ENCODE measurements around the gene TSC22D3. TPM values are rescaled to one million over a fixed set of nuclear protein-coding genes. Genes with fewer than 3 reads are reported as not detected.
A peak's percentile ranks its signal among the peaks of the same experiment; 100 is the strongest.

TSC22D3 gene
- total and polyA plus RNA-seq, 2 donors (not counting 1 experiment from before 2014, with no cell fraction given), result 447 to 3,050 TPM

DNA sequence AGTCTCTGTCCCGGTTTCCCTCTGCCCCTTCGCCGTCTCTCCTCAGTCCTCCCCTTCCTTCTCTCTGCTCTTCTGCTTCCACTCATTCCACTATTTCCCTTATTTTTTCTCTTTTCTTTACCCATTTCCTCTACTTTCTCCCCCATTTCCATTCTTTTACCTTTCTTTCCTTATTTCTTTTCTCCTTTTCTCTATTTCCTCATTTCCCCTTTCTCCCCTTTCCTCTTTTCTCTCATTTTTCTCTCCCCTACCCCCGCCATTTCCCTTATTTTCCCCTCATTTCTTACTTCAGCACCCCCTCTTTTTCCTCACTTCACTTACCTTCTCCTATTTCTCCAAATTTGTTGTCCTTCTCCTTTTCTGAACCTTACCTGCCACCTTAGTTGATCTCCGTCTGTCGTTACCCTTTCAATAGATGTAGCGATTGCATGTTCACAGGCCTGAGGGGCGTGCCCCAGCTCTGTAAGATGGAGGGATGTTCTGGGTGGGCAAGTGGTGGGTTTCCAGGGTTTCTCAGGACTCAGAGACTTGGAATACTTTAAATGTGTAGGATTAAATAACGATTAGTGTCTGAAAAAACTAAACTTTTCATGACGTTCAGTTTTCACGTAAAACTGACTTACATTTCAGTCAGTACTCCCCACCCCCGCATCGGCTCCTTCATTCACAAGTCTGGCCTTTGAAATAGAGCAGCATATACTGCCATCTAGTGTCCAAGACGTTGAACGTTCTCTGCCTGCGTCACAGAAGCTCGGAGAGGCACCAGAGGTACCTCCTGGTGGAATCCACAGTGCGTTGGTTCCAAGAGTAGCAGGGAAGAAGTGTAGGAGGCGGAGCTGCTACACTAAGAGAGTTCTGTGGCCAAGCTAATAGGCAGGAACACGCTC is 1.3 kb upstream of the TSC22D3 start:
- Histone ChIP-seq H4K20me1 (ENCODE audit: control insufficient read depth, insufficient read depth, low read length, poor library complexity, severe bottlenecking) (no peaks in the 10 kb centered on the region), H3K36me3 (replicated peaks in 1 of 2; ENCODE audit: control extremely low read depth in 1 of 2, control insufficient read depth in 1 of 2, extremely low read depth in 1 of 2, insufficient read depth in 2 of 2, low read length in 1 of 2) (no peaks in the 10 kb centered on the region), H3K27me3 (replicated peaks in 1 of 4; ENCODE audit: control extremely low read depth in 1 of 4, control insufficient read depth in 3 of 4, insufficient read depth in 4 of 4, low read length in 3 of 4) (peaks cover 0 to 9% (median 0%) of the 10 kb centered on the region in 4 experiments), H3K79me2 (ENCODE audit: control insufficient read depth, insufficient read depth, low read length) (no peaks in the 10 kb centered on the region), H2AFZ (ENCODE audit: insufficient read depth, low read depth, low read length, poor library complexity, severe bottlenecking) (peak overlapping the region; percentile 82), H3K9ac (ENCODE audit: low read length) (peak overlapping the region; percentile 69), H3K27ac (ENCODE audit: low read length in 2 of 2) (peak overlapping the region in 1 of 2 donors; percentile 12), H3K4me3 (ENCODE audit: control extremely low read depth in 1 of 5, extremely low read depth in 1 of 5, insufficient read depth in 1 of 5, low read depth in 2 of 5, low read length in 4 of 5) (peak overlapping the region; percentile 48 to 72 (median 60)), H3K9me3 (ENCODE audit: control extremely low read depth in 1 of 3, control insufficient read depth in 2 of 3, insufficient read depth in 1 of 3, low read length in 2 of 3) (no peaks in the 10 kb centered on the region), H3K4me2 (replicated peaks; ENCODE audit: low read depth, low read length, poor library complexity, severe bottlenecking) (peak overlapping the region; percentile 87), H3K4me1 (ENCODE audit: control insufficient read depth in 2 of 2, insufficient read depth in 2 of 2, low read length in 2 of 2) (peaks cover 14 to 23% of the 10 kb centered on the region in 2 donors)
- Mint-ChIP-seq H3K27me3 (no peaks in the 10 kb centered on the region), H3K27ac (peak overlapping the region; percentile 79), H3K4me1 (peaks cover 21% of the 10 kb centered on the region), H3K9me3 (ENCODE audit: insufficient read depth) (no peaks in the 10 kb centered on the region), H3K4me3 (peak overlapping the region; percentile 84)
- no peak for TF ChIP-seq EZH2 (IDR thresholded peaks at IDR 0.05; ENCODE audit: borderline replicate concordance, insufficient read depth, low read depth, low read length, poor library complexity, severe bottlenecking)
- TF ChIP-seq, protein P1, sequence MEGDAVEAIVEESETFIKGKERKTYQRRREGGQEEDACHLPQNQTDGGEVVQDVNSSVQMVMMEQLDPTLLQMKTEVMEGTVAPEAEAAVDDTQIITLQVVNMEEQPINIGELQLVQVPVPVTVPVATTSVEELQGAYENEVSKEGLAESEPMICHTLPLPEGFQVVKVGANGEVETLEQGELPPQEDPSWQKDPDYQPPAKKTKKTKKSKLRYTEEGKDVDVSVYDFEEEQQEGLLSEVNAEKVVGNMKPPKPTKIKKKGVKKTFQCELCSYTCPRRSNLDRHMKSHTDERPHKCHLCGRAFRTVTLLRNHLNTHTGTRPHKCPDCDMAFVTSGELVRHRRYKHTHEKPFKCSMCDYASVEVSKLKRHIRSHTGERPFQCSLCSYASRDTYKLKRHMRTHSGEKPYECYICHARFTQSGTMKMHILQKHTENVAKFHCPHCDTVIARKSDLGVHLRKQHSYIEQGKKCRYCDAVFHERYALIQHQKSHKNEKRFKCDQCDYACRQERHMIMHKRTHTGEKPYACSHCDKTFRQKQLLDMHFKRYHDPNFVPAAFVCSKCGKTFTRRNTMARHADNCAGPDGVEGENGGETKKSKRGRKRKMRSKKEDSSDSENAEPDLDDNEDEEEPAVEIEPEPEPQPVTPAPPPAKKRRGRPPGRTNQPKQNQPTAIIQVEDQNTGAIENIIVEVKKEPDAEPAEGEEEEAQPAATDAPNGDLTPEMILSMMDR (IDR thresholded peaks at IDR 0.05), result peak; percentile 63
- POLR2A ChIA-PET, result interaction anchor here (0.7 to 3.5 kb wide), 7 partner anchors 35 to 148 kb away, joined by 3 to 53 read pairs (median 6); partner anchors contain the start of gene PRPS1
- ATAC-seq (ENCODE audit: low read depth) (peak; percentile 70), DNase-seq (peak; percentile 85)
- WGBS (ENCODE audit: insufficient coverage), result 15% methylated on average over 4 of the region's 20 CpGs
- intact Hi-C loops (cut with micrococcal nuclease), result loop anchor here (1.0 to 5.0 kb wide), 11 partner anchors 56 to 778 kb away; partner anchors contain the start of genes FRMPD3 and PRPS1
- CTCF ChIA-PET, result interaction anchor here (0.7 to 6.0 kb wide), 25 partner anchors 9 to 903 kb away, joined by 3 to 246 read pairs (median 4); partner anchors contain the start of gene PRPS1
